Activated CD4-positive, alpha-beta T cell treated with anti-CD3 and anti-CD28 coated beads, Interleukin-2, amount 50 U/mL, for 16 hours (primary cell): ENCODE measurements around the gene PCGF1.
A peak's percentile ranks its signal among the peaks of the same experiment; 100 is the strongest.

Source experiments
- DNase-seq: peaks from one replicate; pipeline ENCODE4 v3.0.0-alpha.2; 2020

Gene PCGF1

GRCh38 chr2:74514368-74515270, 7.1 kb upstream of the PCGF1 start, which contains the start of gene TLX2:
Gene TLX2 (plus strand): TSS chr2:74514450. CDS start chr2:74514807, 357 bp downstream.
- DNase-seq: no peak

GRCh38 chr2:74513605-74514367, 6.3 kb upstream of the PCGF1 start:
- DNase-seq: peak; percentile 28

GRCh38 chr2:74512744-74513604, 5.5 kb upstream of the PCGF1 start:
- no peak for DNase-seq

- DNase-seq: no peak
Observed at GRCh38 chr2:74511104-74511989, 3.9 kb upstream of the PCGF1 start.

GRCh38 chr2:74510272-74510671, 2.8 kb upstream of the PCGF1 start:
- no peak for DNase-seq

GRCh38 chr2:74507926-74508520, 528 bp upstream of the PCGF1 start:
- no peak for DNase-seq

- no peak for DNase-seq
Observed at GRCh38 chr2:74505448-74506246, 1.8 kb downstream of the PCGF1 start.

- DNase-seq: no peak
Observed at GRCh38 chr2:74504591-74504990, 2.9 kb downstream of the PCGF1 start.

GRCh38 chr2:74503506-74504475, 3.7 kb downstream of the PCGF1 start:
- DNase-seq: no peak

- peak; percentile 78 for DNase-seq
Observed at GRCh38 chr2:74502720-74503505, 4.6 kb downstream of the PCGF1 start.

- DNase-seq: no peak
Observed at GRCh38 chr2:74502147-74502719, 5.3 kb downstream of the PCGF1 start.

GRCh38 chr2:74501335-74502071, 6.0 kb downstream of the PCGF1 start:
- DNase-seq: no peak

GRCh38 chr2:74500578-74500946, 6.9 kb downstream of the PCGF1 start:
- DNase-seq: no peak

- no peak for DNase-seq
Observed at GRCh38 chr2:74499940-74500577, 7.4 kb downstream of the PCGF1 start.

GRCh38 chr2:74499267-74499939, 8.1 kb downstream of the PCGF1 start, which contains the start of gene LBX2:
Gene LBX2 (minus strand): TSS chr2:74499603. CDS start chr2:74499537, 66 bp downstream.
- peak; percentile 35 for DNase-seq
